NCI-H2081 treated with DMSO at 0.1 percent for 48 hours (cell line): Measurements from ENCODE around the gene GSE1.

Experiments
- DNase-seq: peaks from one replicate; lab custom pipeline; 2025; lab: John Stamatoyannopoulos, UW

GSE1 gene

GRCh38 chr16:85704900-85705846, 92.1 kb downstream of the GSE1 start:
- no peak for DNase-seq

GRCh38 chr16:85706449-85707034, 93.4 kb downstream of the GSE1 start:
- no peak for DNase-seq

- no peak for DNase-seq
These were observed 94.5 kb downstream of the GSE1 start for GRCh38 chr16:85707528-85708095.

GRCh38 chr16:85708338-85708737, 95.2 kb downstream of the GSE1 start:
- DNase-seq: no peak

GRCh38 chr16:85709766-85710585, 96.9 kb downstream of the GSE1 start:
- no peak for DNase-seq

GRCh38 chr16:85710732-85711131, 97.6 kb downstream of the GSE1 start:
- no peak for DNase-seq

- no peak for DNase-seq
These were observed 99.0 kb downstream of the GSE1 start for GRCh38 chr16:85711982-85712587.

GRCh38 chr16:85712801-85713200, 99.7 kb downstream of the GSE1 start:
- no peak for DNase-seq

GRCh38 chr16:85715169-85716021, 102.3 kb downstream of the GSE1 start:
- no peak for DNase-seq

GRCh38 chr16:85716022-85716679, 103.0 kb downstream of the GSE1 start:
- DNase-seq: no peak

- no peak for DNase-seq
These were observed 103.5 kb downstream of the GSE1 start for GRCh38 chr16:85716680-85717038.

- DNase-seq: no peak
These were observed 104.5 kb downstream of the GSE1 start for GRCh38 chr16:85717393-85718152.

GRCh38 chr16:85718153-85718477, 105.0 kb downstream of the GSE1 start:
- DNase-seq: no peak

GRCh38 chr16:85718682-85719081, 105.6 kb downstream of the GSE1 start:
- no peak for DNase-seq

GRCh38 chr16:85719605-85720301, 106.6 kb downstream of the GSE1 start:
- DNase-seq: no peak

GRCh38 chr16:85720302-85720637, 107.1 kb downstream of the GSE1 start:
- DNase-seq: no peak

- DNase-seq: no peak
These were observed 109.2 kb downstream of the GSE1 start for GRCh38 chr16:85722128-85722893.

- no peak for DNase-seq
These were observed 111.2 kb downstream of the GSE1 start for GRCh38 chr16:85724126-85724879.
